PC-3 (cell line): ENCODE data around the gene BDNF. TPM values are rescaled to one million over a fixed set of nuclear protein-coding genes. Genes with fewer than 3 reads are reported as not detected.

Source experiments
- ATAC-seq: fragments of 200-7000 bp; cut with Tn5 transposase; 2 replicates; pipeline ENCODE4 v1.9.1; 2020; ENCODE audit warnings: mild to moderate bottlenecking, moderate library complexity
- BruUV-seq: library from RNA; stranded (reverse); fragments of 400-500 nt; replicated peaks from 2 replicates; lab custom pipeline; 2021; lab: Mats Ljungman, UMichigan
- CTCF ChIA-PET: fragments of 300-600 bp; sonication (Branson Sonifier 250); formaldehyde crosslinking; loops from one replicate; lab custom pipeline; 2022; ENCODE audit warnings: antibody characterized with exemption; lab: Charles Lee
- POLR2A ChIA-PET: fragments of 300-600 bp; sonication (Branson Sonifier 250); formaldehyde crosslinking; loops from one replicate; lab custom pipeline; 2022; ENCODE audit warnings: antibody characterized with exemption; ENCODE audit not compliant: unreplicated experiment; lab: Charles Lee
- DNase-seq: peaks from one replicate; pipeline ENCODE4 v3.0.0-alpha.2; 2015
- H2AFZ ChIP-seq: fragments of 300-600 bp; sonication (generic); 2 replicates; pipeline ENCODE4 v1.6.0; 2016; ENCODE audit warnings: antibody characterized with exemption, low read length
- H3F3A ChIP-seq: fragments of 300-600 bp; sonication (generic); one replicate; pipeline ENCODE4 v1.6.0; 2017; ENCODE audit warnings: antibody characterized with exemption, low read length, control low read depth, mild to moderate bottlenecking; ENCODE audit not compliant: unreplicated experiment
- H3K27ac ChIP-seq: fragments of 300-600 bp; sonication (generic); 2 replicates; pipeline ENCODE4 v1.5.1; 2016; ENCODE audit warnings: mild to moderate bottlenecking, low read length
- H3K27me3 ChIP-seq: fragments of 300-600 bp; sonication (generic); 2 replicates; pipeline ENCODE4 v1.6.1; 2016; ENCODE audit warnings: low read length, mixed read lengths
- H3K36me3 ChIP-seq: fragments of 300-600 bp; sonication (generic); 2 replicates; pipeline ENCODE4 v1.6.1; 2016; ENCODE audit warnings: low read depth, mixed run types, low read length, mixed read lengths
- H3K4me1 ChIP-seq: fragments of 300-600 bp; sonication (generic); 2 replicates; pipeline ENCODE4 v1.5.1; 2016; ENCODE audit warnings: low read length; ENCODE audit not compliant: insufficient read depth
- H3K4me2 ChIP-seq: fragments of 300-600 bp; sonication (generic); 2 replicates; pipeline ENCODE4 v1.6.0; 2016; ENCODE audit warnings: low read length
- H3K4me3 ChIP-seq: fragments of 300-600 bp; sonication (generic); 2 replicates; pipeline ENCODE4 v1.5.1; 2016; ENCODE audit warnings: mild to moderate bottlenecking, low read length, mixed read lengths
- H3K79me2 ChIP-seq: fragments of 300-600 bp; sonication (generic); 2 replicates; pipeline ENCODE4 v1.6.1; 2017; ENCODE audit warnings: low read length, mixed read lengths
- H3K9ac ChIP-seq: fragments of 300-600 bp; sonication (generic); 2 replicates; pipeline ENCODE4 v1.6.0; 2016; ENCODE audit warnings: mild to moderate bottlenecking, low read length
- H3K9me2 ChIP-seq: fragments of 300-600 bp; sonication (generic); replicated peaks from 2 replicates; pipeline ENCODE4 v1.6.1; 2016; ENCODE audit warnings: mixed run types, low read length, mixed read lengths
- H3K9me3 ChIP-seq: fragments of 300-600 bp; sonication (generic); 2 replicates; pipeline ENCODE4 v1.6.1; 2016; ENCODE audit warnings: low read length, mixed read lengths
- H4K20me1 ChIP-seq: fragments of 300-600 bp; sonication (generic); 2 replicates; pipeline ENCODE4 v1.6.1; 2016; ENCODE audit warnings: low read length, mixed read lengths
- CTCF ChIP-seq: fragments of 300-600 bp; sonication (generic); conservative IDR thresholded peaks from 2 replicates; pipeline ENCODE4 v1.5.1; 2017; ENCODE audit warnings: antibody characterized with exemption, low read depth, mild to moderate bottlenecking, low read length
- EZH2 ChIP-seq: fragments of 300-600 bp; sonication (generic); IDR thresholded peaks from one replicate; pipeline ENCODE4 v1.6.1; 2017; ENCODE audit warnings: antibody characterized with exemption, mild to moderate bottlenecking, low read length; ENCODE audit not compliant: unreplicated experiment
- intact Hi-C: fragments of 100-400 bp; cut with micrococcal nuclease; formaldehyde crosslinking; loops from 2 replicates; pipeline ENCODE4 v1.9.0; 2023
- total RNA-seq: library from RNA; depleted of rRNA; stranded (reverse); fragments of >200 nt; gene quantifications from 2 replicates; pipeline ENCODE4 v1.2.3, GENCODE V29; 2014

The BDNF gene
- total RNA-seq, 1 experiment from 2014 or later, result 3.8 TPM

DNA sequence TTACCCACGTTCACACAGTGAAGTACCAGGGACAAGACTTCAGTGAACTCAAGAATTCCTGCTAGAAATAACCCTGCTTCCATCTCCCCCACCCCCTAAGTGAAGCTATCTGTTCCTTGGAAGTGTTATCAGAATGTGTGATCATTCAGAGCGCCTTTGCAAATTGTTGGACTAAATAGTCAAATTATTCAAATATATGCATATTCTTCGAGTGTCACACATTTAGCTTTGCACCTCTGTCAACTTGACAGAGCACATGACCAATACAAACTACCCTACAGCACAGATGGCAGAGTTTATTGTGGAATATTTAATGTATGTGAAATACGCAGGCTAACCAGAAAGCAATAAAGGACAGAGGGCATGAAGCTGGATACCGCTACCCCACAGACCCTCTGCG lies 2.6 kb upstream of the BDNF start:
- no peak for ATAC-seq

GRCh38 chr11:27701355-27702105 lies 1.3 kb upstream of the BDNF start:
- Histone ChIP-seq H3K4me3 (peak overlapping the region; percentile 79), H3K27ac (0 out of 2 replicates have a peak overlapping the region, but pooled peaks have one; percentile 20), H2AFZ (peak overlapping the region; percentile 99), H3K9me2 (no peaks in the 10 kb centered on the region), H4K20me1 (no peaks in the 10 kb centered on the region), H3K27me3 (no peaks in the 10 kb centered on the region), H3K4me1 (peaks cover 21% of the 10 kb centered on the region), H3K9me3 (no peaks in the 10 kb centered on the region), H3F3A (no peaks in the 10 kb centered on the region), H3K9ac (peak overlapping the region; percentile 51), H3K79me2 (peaks cover 34% of the 10 kb centered on the region), H3K4me2 (peak overlapping the region; percentile 97), H3K36me3 (no peaks in the 10 kb centered on the region)
- peak; percentile 50 for ATAC-seq
- peak; percentile 52 for DNase-seq
- no TSS peak for BruUV-seq
- TF ChIP-seq EZH2 (no peak), CTCF (peak; percentile 51)
- CTCF ChIA-PET, result interaction anchor here (0.6 to 2.8 kb wide), 2 partner anchors 828 to 1320 kb away, joined by 4 to 22 read pairs; no protein-coding TSS in a partner anchor
- intact Hi-C loops, result loop anchor here (1.0 to 5.0 kb wide), 6 partner anchors 16 to 828 kb away; no protein-coding TSS in a partner anchor
- POLR2A ChIA-PET, result interaction anchor here (0.5 to 1.2 kb wide), 2 partner anchors 389 to 406 kb away, joined by 3 to 6 read pairs; partner anchors contain the start of genes KIF18A and METTL15

More for the DNA sequence above, 2.6 kb upstream of the BDNF start:
- Histone ChIP-seq H3K9me3 (no peaks in the 10 kb centered on the region), H3K4me1 (peaks cover 8% of the 10 kb centered on the region), H3K4me2 (no peak overlapping the region), H3K27ac (no peak overlapping the region), H4K20me1 (no peaks in the 10 kb centered on the region), H3K9ac (no peak overlapping the region), H3K79me2 (peaks cover 21% of the 10 kb centered on the region), H3K36me3 (no peaks in the 10 kb centered on the region), H2AFZ (no peak overlapping the region), H3K4me3 (no peak overlapping the region), H3K27me3 (no peaks in the 10 kb centered on the region), H3K9me2 (no peaks in the 10 kb centered on the region), H3F3A (no peaks in the 10 kb centered on the region)
- ChIA-PET CTCF (interaction anchor here (0.6 to 1.4 kb wide), 2 partner anchors 827 to 996 kb away, joined by 3 to 4 read pairs; no protein-coding TSS in a partner anchor), POLR2A (no interaction called here)
- TF ChIP-seq EZH2 (no peak), CTCF (no peak)
- intact Hi-C loops, result loop anchor here (2.0 to 5.0 kb wide), 3 partner anchors 229 to 644 kb away; no protein-coding TSS in a partner anchor
- DNase-seq, result no peak
- no TSS peak for BruUV-seq
